ENCODE data around the gene TBCD.

TBCD gene
- total RNA-seq: 74.2 to 456 (median 167) reads per million in 9 experiments

DNA sequence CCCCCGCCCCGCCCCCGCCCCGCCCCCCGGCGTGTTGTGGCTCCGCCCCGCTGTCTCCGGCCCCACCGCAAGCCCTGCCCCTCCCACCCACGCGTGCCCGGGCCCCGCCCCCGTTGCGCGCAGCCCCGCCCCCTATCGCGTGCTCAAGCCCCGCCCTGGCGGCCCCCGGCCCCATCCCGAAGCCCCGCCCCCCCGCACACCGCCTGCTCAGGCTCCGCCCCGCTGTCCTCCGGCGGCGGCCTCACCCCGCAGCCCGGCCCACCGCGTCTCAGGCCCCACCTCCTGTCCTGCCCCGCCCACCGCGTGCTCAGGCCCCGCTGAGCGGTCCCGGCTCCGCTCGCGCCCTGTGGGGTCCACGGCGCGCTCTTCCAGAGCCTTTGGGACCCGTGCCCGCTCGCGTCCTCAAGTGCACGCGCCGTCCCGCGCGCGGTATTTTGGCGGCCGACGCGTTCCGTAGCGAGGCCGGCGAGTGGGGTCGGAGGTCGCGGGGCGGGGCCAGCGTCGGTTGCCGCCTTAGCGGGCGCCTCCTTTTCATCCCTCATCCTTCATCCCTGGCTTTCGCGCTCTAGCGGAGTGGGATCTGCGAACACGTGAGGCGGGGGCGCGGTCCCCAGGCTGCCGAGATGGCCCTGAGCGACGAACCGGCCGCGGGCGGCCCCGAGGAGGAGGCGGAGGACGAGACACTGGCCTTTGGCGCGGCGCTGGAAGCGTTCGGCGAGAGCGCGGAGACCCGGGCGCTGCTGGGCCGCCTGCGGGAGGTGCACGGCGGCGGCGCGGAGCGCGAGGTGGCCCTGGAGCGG lies at the start of gene TBCD:
Gene TBCD, plus strand, starts transcription at position 495 of the 800 bp plus-strand sequence. Its CDS starts 129 bp downstream, at position 624.
- Mint-ChIP-seq H3K27ac (peak within 1 kb of the TSS in 1 of 2 donors; percentile 53), H3K36me3 (ENCODE audit: insufficient read depth) (peaks cover 10% of the 10 kb centered on the region), H3K4me3 (peak within 1 kb of the TSS; percentile 82 to 86), H3K4me1 (ENCODE audit: low read depth in 2 of 2) (peaks cover 21 to 26% of the 10 kb centered on the region in 2 donors), H3K9me3 (no peaks in the 10 kb centered on the region), H3K27me3 (no peaks in the 10 kb centered on the region)
- DNase-seq (peak; percentile 74 to 77 (median 77)), ATAC-seq (replicated peaks) (peak; percentile 73)

DNA sequence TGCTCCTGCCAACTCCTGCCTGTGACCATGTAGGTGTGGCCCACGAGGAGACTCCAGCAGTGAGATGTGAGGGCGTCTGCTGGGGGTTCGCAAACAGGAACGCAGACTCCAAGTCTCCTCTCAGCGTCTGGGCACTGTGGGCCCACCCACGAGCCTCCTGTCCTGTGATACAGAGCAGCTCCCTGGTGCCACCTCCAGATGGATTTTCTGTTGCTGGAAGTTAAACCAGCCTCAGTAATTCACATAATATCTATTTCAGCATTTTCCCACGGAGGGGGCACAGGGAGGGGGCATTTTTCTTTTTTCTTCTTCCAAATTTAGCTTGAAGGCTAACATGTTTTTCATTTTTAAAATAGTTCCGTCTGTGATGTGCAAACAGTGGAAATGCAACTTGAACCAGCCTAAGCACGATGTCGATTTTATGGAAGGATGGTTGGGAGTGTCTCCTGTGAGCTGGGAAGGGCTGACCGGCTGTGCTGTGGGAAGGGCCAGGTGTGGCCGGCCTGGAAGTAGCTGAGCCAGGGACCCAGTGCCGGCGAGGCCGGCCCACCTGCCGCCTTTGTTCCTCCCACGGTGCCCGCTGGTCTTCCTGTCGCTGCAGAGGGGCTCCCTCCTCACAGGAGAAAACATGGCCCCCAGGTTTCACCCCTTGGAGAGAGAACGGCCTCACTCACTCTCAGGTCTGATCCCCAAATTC lies 49.5 kb upstream of the TBCD start:
- DNase-seq (no peak), ATAC-seq (replicated peaks) (no peak)
- Mint-ChIP-seq H3K27me3 (peaks cover 0 to 7% of the 10 kb centered on the region in 2 donors), H3K36me3 (ENCODE audit: insufficient read depth) (peaks cover 1% of the 10 kb centered on the region), H3K9me3 (no peaks in the 10 kb centered on the region), H3K4me1 (ENCODE audit: low read depth in 2 of 2) (peaks cover 6 to 8% of the 10 kb centered on the region in 2 donors), H3K4me3 (no peak overlapping the region), H3K27ac (no peak overlapping the region)

- peaks cover 6 to 7% of the 10 kb centered on the region in 2 donors for H3K4me1 Mint-ChIP-seq (ENCODE audit: low read depth in 2 of 2)
- H3K27ac Mint-ChIP-seq: no peak overlapping the region
- H3K36me3 Mint-ChIP-seq (ENCODE audit: insufficient read depth): no peaks in the 10 kb centered on the region
- H3K4me3 Mint-ChIP-seq: no peak overlapping the region
- DNase-seq: no peak
- H3K9me3 Mint-ChIP-seq: no peaks in the 10 kb centered on the region
- H3K27me3 Mint-ChIP-seq: peaks cover 0 to 7% of the 10 kb centered on the region in 2 donors
- ATAC-seq (replicated peaks): no peak
These were observed 48.7 kb upstream of the TBCD start for GRCh38 chr17:82703036-82703745.

GRCh38 chr17:82703935-82704865 lies 47.7 kb upstream of the TBCD start:
- H3K4me1 Mint-ChIP-seq (ENCODE audit: low read depth in 2 of 2): peaks cover 3 to 5% of the 10 kb centered on the region in 2 donors
- no peak for DNase-seq
- no peaks in the 10 kb centered on the region for H3K9me3 Mint-ChIP-seq
- no peaks in the 10 kb centered on the region for H3K36me3 Mint-ChIP-seq (ENCODE audit: insufficient read depth)
- peaks cover 0 to 7% of the 10 kb centered on the region in 2 donors for H3K27me3 Mint-ChIP-seq
- ATAC-seq (replicated peaks): no peak
- no peak overlapping the region for H3K4me3 Mint-ChIP-seq
- H3K27ac Mint-ChIP-seq: no peak overlapping the region

- Mint-ChIP-seq H3K27me3 (peaks cover 0 to 7% of the 10 kb centered on the region in 2 donors), H3K27ac (no peak overlapping the region), H3K36me3 (ENCODE audit: insufficient read depth) (no peaks in the 10 kb centered on the region), H3K9me3 (no peaks in the 10 kb centered on the region), H3K4me3 (no peak overlapping the region), H3K4me1 (ENCODE audit: low read depth in 2 of 2) (no peaks in the 10 kb centered on the region)
- ATAC-seq (replicated peaks) (no peak), DNase-seq (no peak)
These were observed 47.0 kb upstream of the TBCD start for GRCh38 chr17:82704886-82705285.

DNA sequence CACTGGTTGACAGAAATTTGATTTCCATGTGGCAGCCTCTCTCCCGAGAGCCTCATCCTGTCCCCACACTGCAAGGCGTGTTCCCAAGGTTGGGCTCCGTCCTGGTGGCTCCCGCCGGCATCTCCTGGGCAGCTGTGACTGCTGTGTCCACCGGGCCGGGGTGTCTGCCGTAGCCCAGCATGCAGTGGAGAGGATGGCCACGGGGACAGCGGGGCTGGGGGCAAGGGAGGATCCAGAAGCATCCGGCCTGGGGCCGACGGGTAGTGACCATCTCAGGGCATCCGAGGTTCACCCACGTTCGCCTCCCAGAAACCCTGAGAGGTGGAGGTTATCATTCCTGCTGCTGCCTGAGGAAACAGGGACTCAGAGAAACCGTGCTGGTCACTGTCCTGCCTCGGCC lies 46.1 kb upstream of the TBCD start:
- no peak for ATAC-seq (replicated peaks)
- Mint-ChIP-seq H3K9me3 (no peaks in the 10 kb centered on the region), H3K4me1 (ENCODE audit: low read depth in 2 of 2) (no peaks in the 10 kb centered on the region), H3K36me3 (ENCODE audit: insufficient read depth) (no peaks in the 10 kb centered on the region), H3K27me3 (peaks cover 0 to 7% of the 10 kb centered on the region in 2 donors), H3K27ac (no peak overlapping the region), H3K4me3 (no peak overlapping the region)
- DNase-seq: no peak

DNA sequence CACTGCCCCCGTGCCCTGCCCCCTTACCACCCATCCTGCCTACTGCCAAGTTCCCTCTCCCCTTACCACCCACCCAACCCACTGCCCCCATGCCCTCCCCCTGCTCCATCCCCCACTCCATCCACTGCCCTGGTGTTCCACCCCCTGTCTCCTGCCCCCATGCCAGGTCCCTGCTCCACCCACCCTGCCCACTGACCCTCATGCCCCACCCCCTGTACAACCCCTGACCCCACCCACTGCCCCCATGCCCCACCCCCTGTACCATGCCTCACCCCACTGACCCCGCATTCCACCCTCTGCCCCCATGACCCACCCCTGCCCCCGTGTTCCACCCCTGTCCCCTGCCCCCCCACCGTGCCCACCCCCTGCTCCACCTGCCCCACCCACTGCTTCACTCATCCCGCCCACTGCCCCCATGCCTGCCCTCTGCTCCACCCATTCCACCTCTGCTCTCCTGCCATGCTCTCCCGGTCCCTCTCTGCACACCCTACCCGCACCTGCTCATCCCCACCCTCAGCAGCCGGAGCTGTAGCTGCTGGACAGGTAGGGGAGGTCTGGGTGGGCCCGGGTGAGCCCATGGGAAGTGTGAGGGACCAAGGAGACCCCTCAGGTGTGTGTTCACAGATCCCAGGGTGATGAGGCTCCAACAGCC lies 42.7 kb upstream of the TBCD start:
- ATAC-seq (replicated peaks): no peak
- DNase-seq: no peak
- Mint-ChIP-seq H3K9me3 (no peaks in the 10 kb centered on the region), H3K4me3 (no peak overlapping the region), H3K36me3 (ENCODE audit: insufficient read depth) (no peaks in the 10 kb centered on the region), H3K27me3 (peaks cover 0 to 3% of the 10 kb centered on the region in 2 donors), H3K4me1 (ENCODE audit: low read depth in 2 of 2) (no peaks in the 10 kb centered on the region), H3K27ac (no peak overlapping the region)

DNA sequence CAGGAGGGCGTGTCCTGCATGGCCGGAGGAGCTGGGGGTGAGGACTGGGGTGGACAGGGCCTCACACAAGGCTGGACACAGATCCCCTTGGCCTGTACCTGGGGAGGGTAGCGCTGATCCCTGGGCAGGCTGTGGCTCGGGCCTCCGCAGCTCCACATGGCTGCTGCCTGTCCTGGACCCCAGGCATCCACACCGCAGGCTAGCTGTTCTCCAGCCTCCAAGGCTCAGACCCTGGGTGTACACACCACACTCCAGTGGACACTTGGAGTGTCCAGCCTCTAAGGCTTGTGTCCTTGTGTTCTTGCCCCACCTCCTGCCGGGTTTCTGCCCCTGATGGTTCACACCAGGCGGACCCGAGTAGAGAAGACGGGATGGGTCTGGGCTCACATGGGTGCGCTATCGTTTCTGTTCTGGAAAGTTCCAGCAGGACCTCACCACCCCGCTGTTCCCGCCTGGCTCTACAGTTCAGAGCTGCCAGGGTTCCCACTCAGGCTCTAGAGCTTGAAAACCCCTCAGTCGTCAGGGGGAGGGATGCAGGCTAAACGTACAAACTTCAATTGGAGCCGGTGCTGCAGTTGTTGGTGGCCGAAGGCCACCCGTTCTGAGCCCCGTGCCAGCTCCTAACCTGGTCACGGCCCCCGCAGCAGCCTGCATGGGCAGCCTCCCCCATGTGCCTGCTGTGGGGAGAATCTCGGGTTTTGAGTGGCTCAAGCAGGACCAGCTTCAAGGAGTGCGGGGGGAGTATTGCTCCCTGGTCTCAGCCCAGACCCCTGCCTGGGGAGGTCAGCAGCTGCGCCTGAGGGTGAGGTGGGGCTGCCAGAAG lies 42.0 kb upstream of the TBCD start:
- Mint-ChIP-seq H3K9me3 (no peaks in the 10 kb centered on the region), H3K27ac (no peak overlapping the region), H3K27me3 (no peaks in the 10 kb centered on the region), H3K36me3 (ENCODE audit: insufficient read depth) (no peaks in the 10 kb centered on the region), H3K4me1 (ENCODE audit: low read depth in 2 of 2) (no peaks in the 10 kb centered on the region), H3K4me3 (no peak overlapping the region)
- ATAC-seq (replicated peaks): no peak
- DNase-seq: no peak

- H3K27me3 Mint-ChIP-seq: no peaks in the 10 kb centered on the region
- H3K36me3 Mint-ChIP-seq (ENCODE audit: insufficient read depth): no peaks in the 10 kb centered on the region
- H3K9me3 Mint-ChIP-seq: no peaks in the 10 kb centered on the region
- H3K4me1 Mint-ChIP-seq (ENCODE audit: low read depth in 2 of 2): no peaks in the 10 kb centered on the region
- DNase-seq (no peak), ATAC-seq (replicated peaks) (no peak)
- no peak overlapping the region for H3K4me3 Mint-ChIP-seq
- H3K27ac Mint-ChIP-seq: no peak overlapping the region
These were observed 41.2 kb upstream of the TBCD start for GRCh38 chr17:82710499-82711232.

- no peaks in the 10 kb centered on the region for H3K27me3 Mint-ChIP-seq
- H3K4me3 Mint-ChIP-seq: peak overlapping the region in 1 of 2 donors; percentile 27
- H3K27ac Mint-ChIP-seq: no peak overlapping the region
- DNase-seq (no peak), ATAC-seq (replicated peaks) (no peak)
- peaks cover 14 to 15% of the 10 kb centered on the region in 2 donors for H3K4me1 Mint-ChIP-seq (ENCODE audit: low read depth in 2 of 2)
- peaks cover 7% of the 10 kb centered on the region for H3K36me3 Mint-ChIP-seq (ENCODE audit: insufficient read depth)
- no peaks in the 10 kb centered on the region for H3K9me3 Mint-ChIP-seq
These were observed 38.7 kb upstream of the TBCD start for GRCh38 chr17:82713071-82713723.
